Stomach smooth muscle (tissue), 2 donors: ENCODE results near the gene MXRA7.
"Not testable (repeated sequence)": the region's sequence is repeated elsewhere in the genome, so short reads cannot be mapped to it uniquely, and the experiment has no call there.

Experiments used
- H3K27ac ChIP-seq: one replicate; pipeline ENCODE4 v1.7.0; 2013; ENCODE audit warnings: mild to moderate bottlenecking, low read length, inconsistent platforms
- H3K27me3 ChIP-seq, 2 donors: one replicate each; pipeline ENCODE4 v1.7.0; 2013; ENCODE audit warnings: low read length in 2 of 2; ENCODE audit not compliant: insufficient read depth in 2 of 2, control insufficient read depth in 1 of 2
- H3K36me3 ChIP-seq, 2 donors: one replicate each; pipeline ENCODE4 v1.7.0; 2013; ENCODE audit warnings: low read length in 2 of 2; ENCODE audit not compliant: control insufficient read depth in 2 of 2, insufficient read depth in 2 of 2
- H3K4me1 ChIP-seq: one replicate; pipeline ENCODE4 v1.7.0; 2013; ENCODE audit warnings: low read length; ENCODE audit not compliant: control insufficient read depth, insufficient read depth
- H3K4me3 ChIP-seq, 2 donors: one replicate each; pipeline ENCODE4 v1.7.0; 2013; ENCODE audit warnings: low read length in 2 of 2
- H3K9ac ChIP-seq, 2 donors: one replicate each; pipeline ENCODE4 v1.7.0; 2013; ENCODE audit warnings: low read length in 2 of 2, mild to moderate bottlenecking in 1 of 2
- H3K9me3 ChIP-seq, 2 donors: one replicate each; pipeline ENCODE4 v1.7.0; 2013; ENCODE audit warnings: low read length in 2 of 2; ENCODE audit not compliant: control insufficient read depth in 2 of 2
- donor health status: healthy.
- donor health status: Pancreatic carcinoma.

Gene MXRA7

DNA sequence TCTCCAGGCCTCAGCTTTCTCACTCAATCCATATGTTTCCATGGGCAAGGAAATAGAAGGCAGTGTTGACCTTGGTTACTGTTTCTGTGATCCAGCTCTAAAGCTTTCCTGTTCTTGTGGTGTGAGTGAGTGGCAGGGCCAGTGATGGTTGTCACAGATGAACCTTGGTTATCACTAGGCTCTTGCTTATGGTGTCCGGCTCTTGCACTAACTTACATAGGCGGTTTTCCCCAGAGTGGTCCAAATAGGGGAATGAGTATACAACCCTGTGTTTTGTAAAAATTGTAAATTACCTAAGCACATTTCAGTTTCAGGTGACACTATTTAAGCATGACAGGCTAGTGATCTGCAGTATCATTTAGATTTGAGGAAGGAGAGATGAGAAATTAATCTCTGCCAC lies 34.0 kb upstream of the MXRA7 start:
- H3K4me1 ChIP-seq = peaks cover 7% of the 10 kb centered on the region
- H3K27ac ChIP-seq = no peak overlapping the region
- no peak overlapping the region for H3K4me3 ChIP-seq
- H3K36me3 ChIP-seq = peaks cover 23 to 26% of the 10 kb centered on the region in 2 donors
- no peaks in the 10 kb centered on the region for H3K27me3 ChIP-seq
- H3K9me3 ChIP-seq = no peaks in the 10 kb centered on the region
- no peak overlapping the region for H3K9ac ChIP-seq

DNA sequence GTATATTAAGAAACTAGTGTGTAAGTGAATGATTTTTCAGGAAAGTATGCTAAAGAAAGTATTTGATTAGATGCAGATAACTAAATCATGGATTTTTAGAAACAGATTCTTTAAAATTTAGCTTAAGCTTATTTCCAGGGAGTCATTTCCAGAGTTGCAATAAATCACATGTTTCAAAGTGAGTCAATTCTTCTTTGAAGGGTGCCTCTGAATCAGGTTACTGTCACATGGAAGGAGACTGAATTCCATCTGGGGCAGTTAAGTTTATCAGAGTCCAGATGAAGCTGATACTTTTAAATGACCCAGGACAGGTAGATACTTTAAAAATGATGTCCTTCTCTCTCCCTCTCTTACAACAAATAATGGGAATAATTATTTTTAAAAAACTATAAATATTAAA lies 32.2 kb upstream of the MXRA7 start:
- Histone ChIP-seq H3K27ac (no peak overlapping the region), H3K9ac (no peak overlapping the region), H3K4me3 (no peak overlapping the region), H3K9me3 (no peaks in the 10 kb centered on the region), H3K36me3 (peaks cover 21 to 23% of the 10 kb centered on the region in 2 donors), H3K4me1 (peaks cover 11% of the 10 kb centered on the region), H3K27me3 (no peaks in the 10 kb centered on the region)

DNA sequence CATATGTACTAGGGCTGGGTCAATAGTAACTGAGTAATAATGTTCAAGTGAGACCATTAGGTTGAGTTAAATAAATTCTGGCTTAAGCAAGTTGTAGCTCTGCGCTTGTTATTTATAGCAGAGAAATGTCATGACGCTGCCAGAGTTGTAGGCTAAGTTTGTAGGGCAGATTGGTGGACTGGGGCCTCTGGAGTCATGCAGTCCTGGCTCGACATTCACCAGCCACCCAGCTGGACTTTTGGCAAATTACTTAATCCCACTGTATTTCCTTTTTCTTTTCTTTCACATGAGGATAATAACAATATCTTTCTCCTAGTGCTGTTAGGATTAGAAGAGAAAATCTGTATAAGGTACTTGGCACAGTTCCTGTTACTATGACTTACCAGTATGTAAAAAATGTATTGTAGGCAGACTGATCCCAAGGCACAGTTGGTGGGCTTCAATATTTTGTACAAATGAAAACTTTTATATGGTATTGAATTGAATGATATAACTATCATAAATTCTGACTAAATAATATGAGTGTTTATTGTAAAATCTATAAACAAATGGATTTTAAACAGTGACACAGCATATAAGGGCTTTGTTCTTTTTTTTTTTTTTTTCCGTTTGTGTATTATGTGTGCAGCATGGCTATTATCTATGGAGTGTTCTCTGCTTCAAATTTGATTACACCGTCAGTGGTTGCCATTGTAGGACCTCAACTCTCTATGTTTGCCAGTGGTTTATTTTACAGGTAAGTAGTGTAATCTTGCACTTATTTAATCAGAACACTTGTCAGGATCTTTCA lies 29.8 kb upstream of the MXRA7 start:
- Histone ChIP-seq H3K9ac (no peak overlapping the region), H3K27ac (peak overlapping the region; percentile 67), H3K4me3 (peak overlapping the region in 1 of 2 donors; percentile 40), H3K4me1 (peaks cover 16% of the 10 kb centered on the region), H3K36me3 (peaks cover 20 to 25% of the 10 kb centered on the region in 2 donors), H3K27me3 (no peaks in the 10 kb centered on the region), H3K9me3 (no peaks in the 10 kb centered on the region)

DNA sequence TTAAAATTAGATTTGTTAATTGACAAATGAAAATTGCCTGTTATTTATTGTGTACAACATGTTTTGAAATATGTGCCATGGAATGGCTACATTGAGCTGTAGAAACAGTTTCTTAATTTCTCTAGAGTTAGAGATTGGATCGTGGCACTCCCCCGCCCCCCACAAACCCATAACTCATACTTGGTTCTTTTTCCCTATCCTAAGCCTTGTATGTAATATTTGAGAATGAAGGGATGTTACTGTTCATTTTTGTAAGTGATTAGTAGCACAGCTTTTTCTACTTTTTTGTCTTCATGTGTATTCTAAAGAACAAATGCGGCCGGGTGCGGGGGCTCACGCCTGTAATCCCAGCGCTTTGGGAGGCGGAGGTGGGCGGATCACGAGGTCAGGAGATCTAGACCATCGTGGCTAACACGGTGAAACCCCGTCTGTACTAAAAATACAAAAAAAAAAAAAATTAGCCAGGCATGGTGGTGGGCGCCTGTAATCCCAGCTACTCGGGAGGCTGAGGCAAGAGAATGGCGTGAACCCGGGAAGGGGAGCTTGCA lies 28.9 kb upstream of the MXRA7 start:
- peak overlapping the region; percentile 67 for H3K27ac ChIP-seq
- H3K4me1 ChIP-seq = peaks cover 21% of the 10 kb centered on the region
- not testable (repeated sequence) for H3K4me3 ChIP-seq

DNA sequence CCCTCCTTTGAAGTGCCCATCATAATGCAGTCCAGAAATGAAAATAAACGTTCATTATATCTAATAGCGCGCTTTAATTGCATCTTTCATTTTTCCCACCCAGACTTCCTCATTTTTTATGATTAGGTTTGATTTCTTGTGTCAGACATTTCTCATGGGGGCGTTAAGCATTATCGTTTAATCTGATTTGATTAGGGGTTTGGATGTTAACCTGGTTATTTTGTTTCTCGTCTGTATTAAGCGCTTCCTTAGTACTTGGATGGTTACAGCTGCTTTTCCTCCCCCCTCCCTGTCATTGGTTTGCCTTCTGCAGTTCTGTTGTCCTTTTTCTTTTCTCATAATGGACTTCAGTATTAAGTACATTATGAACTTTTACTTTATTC lies 27.7 kb upstream of the MXRA7 start:
- Histone ChIP-seq H3K27me3 (no peaks in the 10 kb centered on the region), H3K9me3 (no peaks in the 10 kb centered on the region), H3K27ac (peak overlapping the region; percentile 95), H3K36me3 (peaks cover 10 to 25% of the 10 kb centered on the region in 2 donors), H3K9ac (peak overlapping the region; percentile 74 to 90), H3K4me3 (peak overlapping the region; percentile 71 to 86), H3K4me1 (peaks cover 32% of the 10 kb centered on the region)

More for the DNA sequence above, 28.9 kb upstream of the MXRA7 start:
- H3K36me3 ChIP-seq = peaks cover 11 to 22% of the 10 kb centered on the region in 2 donors
- not testable (repeated sequence) for H3K27me3 ChIP-seq, H3K9ac ChIP-seq, H3K9me3 ChIP-seq

DNA sequence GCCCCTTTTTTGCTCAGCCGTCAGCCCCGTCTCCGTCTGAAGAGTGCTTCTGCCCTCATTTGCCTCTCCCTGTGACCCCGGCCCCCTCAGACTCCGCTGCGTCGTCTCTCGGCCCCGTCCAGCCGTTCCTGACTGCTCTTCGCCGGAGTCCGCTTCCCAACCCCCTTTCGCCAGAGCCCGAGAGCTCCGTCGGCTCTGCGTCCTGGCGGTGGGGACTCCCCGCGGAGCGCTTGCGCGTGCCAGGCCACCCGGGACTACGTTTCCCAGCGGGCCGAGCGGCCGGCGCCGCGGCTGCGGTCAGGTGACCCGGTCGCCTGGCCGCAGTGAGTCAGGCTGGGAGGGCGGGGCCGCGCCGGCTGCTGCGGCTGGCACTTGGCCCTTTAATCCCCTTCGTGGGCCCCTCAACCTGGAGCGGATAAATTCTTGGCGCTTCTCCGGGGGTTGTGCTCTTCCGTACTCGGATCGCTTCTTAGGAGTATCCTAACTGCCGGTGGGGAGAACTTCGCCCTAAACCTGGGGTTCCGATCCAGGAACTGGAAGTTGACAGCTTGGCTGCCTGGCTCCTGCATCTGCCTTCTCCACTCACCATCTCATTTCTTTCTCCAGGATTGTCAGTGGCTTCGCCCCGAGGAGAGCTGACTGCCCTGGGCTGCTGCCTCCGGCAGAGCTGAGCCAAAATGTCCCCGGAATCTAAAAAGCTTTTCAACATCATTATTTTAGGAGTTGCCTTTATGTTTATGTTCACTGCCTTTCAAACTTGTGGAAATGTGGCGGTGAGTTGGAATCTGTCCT lies 27.1 kb upstream of the MXRA7 start, which contains the start of gene MFSD11:
Gene MFSD11 (plus strand): TSS at position 444 of the 792 bp plus-strand sequence. CDS start 234 bp downstream, at position 678.
- H3K36me3 ChIP-seq = peaks cover 16 to 30% of the 10 kb centered on the region in 2 donors

DNA sequence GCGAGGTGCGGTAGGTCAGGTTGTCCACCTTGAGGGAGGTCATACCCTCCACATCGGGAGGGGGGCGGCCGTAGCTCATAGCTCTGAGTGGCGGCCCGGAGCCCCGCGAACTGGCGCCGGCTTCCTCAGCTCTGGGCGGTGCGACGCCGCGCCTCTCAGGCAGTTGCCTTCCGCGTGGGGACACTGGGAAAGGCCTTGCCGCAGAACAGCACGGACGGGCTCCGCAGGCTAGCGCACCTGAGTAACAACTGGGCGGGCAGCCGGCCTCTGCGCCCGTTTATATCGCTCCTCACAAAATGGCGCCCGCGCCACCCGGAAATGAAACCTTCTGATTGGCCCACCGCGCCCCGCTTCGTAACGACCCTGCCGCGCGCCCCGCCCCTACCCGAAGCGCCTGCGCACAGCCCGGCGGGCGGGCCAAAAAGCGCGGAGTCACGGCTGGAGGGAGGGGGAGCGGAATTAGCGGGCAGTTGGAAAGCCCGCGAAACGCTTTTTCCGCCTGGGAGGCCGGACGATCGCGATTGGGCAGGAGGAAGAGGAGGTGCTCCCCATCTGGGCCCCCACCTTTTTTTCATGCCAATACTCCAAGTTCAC lies 26.4 kb upstream of the MXRA7 start, which contains the start of gene SRSF2:
Gene SRSF2 (minus strand): TSS at position 250 of the 594 bp plus-strand sequence. CDS start 171 bp downstream, at position 79.
- Histone ChIP-seq H3K27ac (peak within 1 kb of the TSS; percentile 95), H3K27me3 (no peaks in the 10 kb centered on the region), H3K4me1 (peaks cover 42% of the 10 kb centered on the region), H3K9me3 (no peaks in the 10 kb centered on the region), H3K9ac (peak within 1 kb of the TSS; percentile 90 to 91), H3K36me3 (peaks cover 15 to 29% of the 10 kb centered on the region in 2 donors), H3K4me3 (peak within 1 kb of the TSS; percentile 87 to 97)

More for the DNA sequence above, 27.1 kb upstream of the MXRA7 start, which contains the start of gene MFSD11:
- H3K9me3 ChIP-seq = no peaks in the 10 kb centered on the region
- peak within 1 kb of the TSS; percentile 90 to 91 for H3K9ac ChIP-seq
- peak within 1 kb of the TSS; percentile 87 to 97 for H3K4me3 ChIP-seq
- H3K27ac ChIP-seq = peak within 1 kb of the TSS; percentile 95
- peaks cover 36% of the 10 kb centered on the region for H3K4me1 ChIP-seq
- no peaks in the 10 kb centered on the region for H3K27me3 ChIP-seq

DNA sequence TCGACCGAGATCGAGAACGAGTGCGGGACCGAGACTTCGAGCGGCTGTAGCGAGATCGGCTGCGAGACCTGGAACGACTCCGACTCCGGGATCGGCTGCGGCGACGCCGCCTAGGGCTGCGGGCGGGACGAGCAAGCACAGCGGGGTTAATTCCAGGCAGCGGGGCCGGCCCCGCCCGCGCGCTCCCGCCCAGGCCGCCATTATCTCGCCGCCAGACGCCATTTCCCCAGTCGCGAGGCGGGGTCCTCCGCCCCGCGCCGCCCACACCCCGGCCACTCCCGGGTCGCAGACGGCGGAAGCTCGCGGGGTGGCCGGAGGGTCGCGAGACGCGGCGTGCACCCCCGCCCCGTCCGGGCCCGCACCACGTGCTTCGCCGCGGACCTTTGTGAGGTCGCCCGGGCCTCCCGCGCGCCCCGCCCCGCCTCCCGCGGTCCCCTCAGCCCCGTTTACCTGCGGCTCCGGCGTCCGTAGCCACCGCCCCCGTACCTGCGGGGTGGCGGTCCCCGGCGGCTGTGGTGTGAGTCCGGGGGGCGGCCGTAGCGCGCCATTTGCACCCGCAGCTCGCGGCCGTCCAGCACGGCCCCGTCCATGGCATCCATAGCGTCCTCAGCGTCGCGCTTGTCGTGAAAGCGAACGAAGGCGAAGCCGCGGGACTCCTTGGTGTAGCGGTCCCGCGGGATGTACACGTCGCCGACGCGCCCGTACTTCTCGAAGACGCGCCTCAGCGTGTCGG lies 25.8 kb upstream of the MXRA7 start:
- Histone ChIP-seq H3K9ac (peak overlapping the region; percentile 90 to 91), H3K9me3 (no peaks in the 10 kb centered on the region), H3K27ac (peak overlapping the region; percentile 95), H3K4me1 (peaks cover 48% of the 10 kb centered on the region), H3K27me3 (no peaks in the 10 kb centered on the region), H3K36me3 (peaks cover 16 to 29% of the 10 kb centered on the region in 2 donors), H3K4me3 (peak overlapping the region; percentile 87 to 97)

DNA sequence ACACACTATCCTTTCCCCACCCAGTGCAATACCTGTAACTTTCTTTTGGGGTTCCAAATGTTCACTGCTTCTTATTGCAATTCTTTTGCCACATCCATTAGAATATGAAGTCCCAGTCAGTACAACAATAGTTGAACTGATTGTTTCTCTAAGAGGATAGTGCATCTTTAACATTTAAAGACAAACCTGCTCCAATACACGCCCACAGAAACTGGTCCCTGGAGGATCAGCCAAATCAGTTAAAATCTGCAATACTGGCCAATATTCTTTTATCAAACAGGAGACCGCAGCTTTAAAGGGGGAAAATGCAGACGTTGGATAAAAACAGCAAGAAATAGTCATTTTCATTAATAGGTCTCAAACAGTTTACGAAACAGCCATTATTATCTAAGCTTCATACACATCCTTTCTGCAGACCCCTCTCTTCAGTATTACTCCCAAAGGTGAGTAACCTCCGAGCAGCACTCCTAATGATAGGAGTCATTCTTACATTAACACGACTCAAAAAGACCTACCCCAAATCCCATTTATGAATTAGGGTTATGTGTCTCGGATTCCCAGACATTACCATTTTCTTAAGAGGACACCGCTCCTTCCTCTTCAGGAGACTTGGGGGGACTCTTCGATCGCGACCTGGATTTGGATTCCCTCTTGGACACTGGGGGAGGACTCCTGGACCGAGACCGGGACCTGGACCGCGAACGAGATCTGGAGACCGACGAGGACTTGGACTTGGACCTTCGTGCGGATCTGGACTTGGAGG lies 25.0 kb upstream of the MXRA7 start:
- Histone ChIP-seq H3K9ac (peak overlapping the region; percentile 90 to 91), H3K4me3 (peak overlapping the region; percentile 87 to 97), H3K36me3 (peaks cover 19 to 34% of the 10 kb centered on the region in 2 donors), H3K4me1 (peaks cover 51% of the 10 kb centered on the region), H3K27ac (peak overlapping the region; percentile 95), H3K27me3 (no peaks in the 10 kb centered on the region), H3K9me3 (no peaks in the 10 kb centered on the region)
